Prostate gland (tissue), 2 donors: ENCODE data around the gene RPN2. TPM values are rescaled to one million over a fixed set of nuclear protein-coding genes. Genes with fewer than 3 reads are reported as not detected.

Experiments
- DNase-seq: peaks from one replicate; pipeline ENCODE4 v3.0.0-alpha.2; 2019; ENCODE audit warnings: low spot score
- H3K27ac ChIP-seq, 2 donors: fragments of 200-600 bp; sonication (generic); 2 replicates each; pipeline ENCODE4 v1.5.1; 2017 to 2019
- H3K27me3 ChIP-seq: fragments of 200-600 bp; sonication (generic); replicated peaks from 2 replicates; pipeline ENCODE4 v1.5.1; 2019; ENCODE audit not compliant: insufficient read depth
- H3K36me3 ChIP-seq, 2 donors: fragments of 200-600 bp; sonication (generic); 1 replicate in 1 of 2; 2 replicates in 1 of 2; pipeline versions ENCODE4 v1.5.1 to v1.8.1; 2017 to 2019
- H3K4me1 ChIP-seq: fragments of 200-600 bp; sonication (generic); replicated peaks from 2 replicates; pipeline ENCODE4 v1.5.1; 2019
- H3K4me3 ChIP-seq, 2 donors: fragments of 200-600 bp; sonication (generic); 2 replicates each; pipeline ENCODE4 v1.5.1; 2017 to 2019
- H3K9me3 ChIP-seq: fragments of 200-600 bp; sonication (generic); 2 replicates; pipeline ENCODE4 v1.5.1; 2017
- CTCF ChIP-seq, 4 experiments: fragments of 200-600 bp in 2 of 4; fragments of 450-650 bp in 2 of 4; sonication (generic) in 2 of 4; IDR thresholded peaks; 1 replicate in 3 of 4; 2 replicates in 1 of 4; pipeline ENCODE4 v1.5.1; 2016 to 2019; ENCODE audit warnings: antibody characterized with exemption in 4 of 4, mild to moderate bottlenecking in 2 of 4, moderate library complexity in 2 of 4
- POLR2A ChIP-seq: fragments of 450-650 bp; IDR thresholded peaks from one replicate; pipeline ENCODE4 v1.6.1; 2016; ENCODE audit warnings: antibody characterized with exemption, mild to moderate bottlenecking
- POLR2AphosphoS5 ChIP-seq: sonication (generic); formaldehyde crosslinking; IDR thresholded peaks from one replicate; pipeline ENCODE4 v1.6.1; 2017; ENCODE audit warnings: antibody characterized with exemption
- WGBS: methylation state at CpG from one replicate; pipeline ENCODE4 v1.1.5; 2018; 5-methylcytosine and 5-hydroxymethylcytosine counted together
- intact Hi-C: fragments of 100-400 bp; cut with DNase I; formaldehyde crosslinking; loops from one replicate; pipeline ENCODE4 v1.14.2; 2022
- total RNA-seq, 2 donors: library from RNA; depleted of rRNA; stranded (reverse); fragments of >200 nt; gene quantifications; one replicate each; pipeline ENCODE4 v1.1.0, GENCODE V29; 2016

RPN2 gene
- total RNA-seq, 2 donors from 2014 or later: 246 to 267 TPM

GRCh38 chr20:37236462-37236861 is 57.3 kb downstream of the RPN2 start:
- Histone ChIP-seq H3K4me3 (no peak overlapping the region), H3K9me3 (no peaks in the 10 kb centered on the region), H3K4me1 (no peaks in the 10 kb centered on the region), H3K27me3 (no peaks in the 10 kb centered on the region), H3K27ac (no peak overlapping the region), H3K36me3 (peaks cover 8 to 54% of the 10 kb centered on the region in 2 donors)
- TF ChIP-seq CTCF (IDR thresholded peaks at IDR 0.05) (no peak), POLR2A (no peak), POLR2AphosphoS5 (no peak)
- no peak for DNase-seq
- intact Hi-C loops: no loop called here
- 80% methylated on average over 4 of the region's 4 CpGs for WGBS

- DNase-seq: no peak
- H3K36me3 ChIP-seq: peaks cover 8 to 46% of the 10 kb centered on the region in 2 donors
- 94% methylated on average over 5 of the region's 5 CpGs for WGBS
These were observed 58.5 kb downstream of the RPN2 start for GRCh38 chr20:37237656-37238055.

GRCh38 chr20:37238426-37238825 is 59.3 kb downstream of the RPN2 start:
- Histone ChIP-seq H3K27ac (no peak overlapping the region), H3K36me3 (peaks cover 8 to 46% of the 10 kb centered on the region in 2 donors)
- 90% methylated on average over 6 of the region's 6 CpGs for WGBS

More at GRCh38 chr20:37237656-37238055, 58.5 kb downstream of the RPN2 start:
- no peak overlapping the region for H3K4me3 ChIP-seq
- no peak for TF ChIP-seq CTCF (IDR thresholded peaks at IDR 0.05)
- TF ChIP-seq POLR2AphosphoS5: no peak
- no peak for TF ChIP-seq POLR2A
- no peaks in the 10 kb centered on the region for H3K9me3 ChIP-seq
- H3K27ac ChIP-seq: no peak overlapping the region
- H3K4me1 ChIP-seq: no peaks in the 10 kb centered on the region
- H3K27me3 ChIP-seq: no peaks in the 10 kb centered on the region
- intact Hi-C loops: no loop called here

GRCh38 chr20:37238935-37239451 is 59.9 kb downstream of the RPN2 start:
- H3K36me3 ChIP-seq: peaks cover 8 to 41% of the 10 kb centered on the region in 2 donors
- TF ChIP-seq CTCF (IDR thresholded peaks at IDR 0.05): no peak
- TF ChIP-seq POLR2AphosphoS5: no peak

More at GRCh38 chr20:37238426-37238825, 59.3 kb downstream of the RPN2 start:
- intact Hi-C loops: no loop called here
- no peak for DNase-seq
- no peak overlapping the region for H3K4me3 ChIP-seq
- no peaks in the 10 kb centered on the region for H3K9me3 ChIP-seq
- no peaks in the 10 kb centered on the region for H3K4me1 ChIP-seq
- TF ChIP-seq POLR2AphosphoS5 (no peak), CTCF (IDR thresholded peaks at IDR 0.05) (no peak), POLR2A (no peak)
- H3K27me3 ChIP-seq: no peaks in the 10 kb centered on the region

GRCh38 chr20:37240337-37241067 is 61.4 kb downstream of the RPN2 start:
- no peak overlapping the region for H3K4me3 ChIP-seq
- intact Hi-C loops: no loop called here
- H3K27ac ChIP-seq: no peak overlapping the region
- H3K27me3 ChIP-seq: no peaks in the 10 kb centered on the region
- no peaks in the 10 kb centered on the region for H3K9me3 ChIP-seq
- H3K4me1 ChIP-seq: no peaks in the 10 kb centered on the region
- no peak for DNase-seq
- TF ChIP-seq POLR2AphosphoS5 (no peak), CTCF (IDR thresholded peaks at IDR 0.05) (no peak), POLR2A (no peak)
- peaks cover 8 to 28% of the 10 kb centered on the region in 2 donors for H3K36me3 ChIP-seq
- WGBS: 76% methylated on average over 3 of the region's 3 CpGs

More at GRCh38 chr20:37238935-37239451, 59.9 kb downstream of the RPN2 start:
- Histone ChIP-seq H3K4me1 (no peaks in the 10 kb centered on the region), H3K27me3 (no peaks in the 10 kb centered on the region), H3K9me3 (no peaks in the 10 kb centered on the region), H3K4me3 (no peak overlapping the region), H3K27ac (no peak overlapping the region)
- DNase-seq: no peak
- intact Hi-C loops: no loop called here
- WGBS: 40% methylated on average over 1 of the region's 1 CpG
